Sigmoid colon (tissue), 4 donors: ENCODE results near the gene CLSTN2.

Experiments used
- CTCF ChIP-seq, 4 experiments: fragments of 450-650 bp in 3 of 4; fragments of 200-600 bp in 1 of 4; IDR thresholded peaks; one replicate each; pipeline ENCODE4 v1.5.1; 2016 to 2019; ENCODE audit warnings: antibody characterized with exemption in 4 of 4, mild to moderate bottlenecking in 3 of 4, moderate library complexity in 2 of 4
- POLR2AphosphoS5 ChIP-seq, 4 donors: sonication (generic); formaldehyde crosslinking; IDR thresholded peaks; one replicate each; pipeline ENCODE4 v1.6.1; 2017; ENCODE audit warnings: antibody characterized with exemption in 4 of 4

- TF ChIP-seq CTCF (IDR thresholded peaks at IDR 0.05) (no peak), POLR2AphosphoS5 (IDR thresholded peaks at IDR 0.05) (no peak)
Measured at GRCh38 chr3:140031170-140031569, 96.2 kb downstream of the CLSTN2 start.
